ENCODE data around the gene CLEC1A. TPM values are rescaled to one million over a fixed set of nuclear protein-coding genes. Genes with fewer than 3 reads are reported as not detected.

Gene CLEC1A
- total and polyA plus RNA-seq, 5 donors from 2014 or later = not detected

DNA sequence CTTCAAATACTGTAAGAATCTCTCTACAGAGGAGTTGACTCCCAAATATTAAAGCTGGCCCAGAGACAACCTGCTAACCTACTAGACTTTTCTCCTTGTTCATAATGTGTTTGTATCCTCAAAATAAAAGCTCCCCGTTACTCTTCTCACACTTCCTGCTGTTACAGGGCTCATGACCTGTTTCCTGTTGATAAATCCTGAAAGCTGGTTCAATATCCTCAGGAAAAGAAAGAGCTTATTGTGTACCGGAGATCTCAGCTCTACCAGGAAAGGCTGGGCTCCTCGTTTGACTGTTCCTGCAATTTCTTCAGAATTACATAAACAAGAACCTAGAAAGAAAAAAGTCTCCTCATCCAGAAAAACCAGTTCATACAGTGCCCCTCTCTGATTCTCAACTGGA is 30.8 kb downstream of the CLEC1A start:
- Mint-ChIP-seq H3K27ac (no peak overlapping the region), H3K27me3 (peaks cover 40% of the 10 kb centered on the region), H3K9me3 (peaks cover 0 to 3% (median 0%) of the 10 kb centered on the region in 7 donors), H3K36me3 (no peaks in the 10 kb centered on the region), H3K4me3 (no peak overlapping the region), H3K4me1 (peaks cover 0 to 4% (median 0%) of the 10 kb centered on the region in 4 donors)
- Histone ChIP-seq H3K27ac (ENCODE audit: insufficient read depth, low read length, poor library complexity, severe bottlenecking) (no peak overlapping the region), H3K9me3 (ENCODE audit: control insufficient read depth in 2 of 2, low read length in 2 of 2) (no peaks in the 10 kb centered on the region), H3K36me3 (ENCODE audit: control insufficient read depth, insufficient read depth, low read length) (no peaks in the 10 kb centered on the region), H3K4me1 (ENCODE audit: control insufficient read depth, insufficient read depth, low read length, poor library complexity, severe bottlenecking) (no peaks in the 10 kb centered on the region), H3K27me3 (ENCODE audit: control insufficient read depth, insufficient read depth, low read length) (peaks cover 8% of the 10 kb centered on the region), H3K4me3 (ENCODE audit: low read depth, low read length) (no peak overlapping the region)
- DNase-seq (no peak), ATAC-seq (ENCODE audit: low read depth in 2 of 2) (no peak)

DNA sequence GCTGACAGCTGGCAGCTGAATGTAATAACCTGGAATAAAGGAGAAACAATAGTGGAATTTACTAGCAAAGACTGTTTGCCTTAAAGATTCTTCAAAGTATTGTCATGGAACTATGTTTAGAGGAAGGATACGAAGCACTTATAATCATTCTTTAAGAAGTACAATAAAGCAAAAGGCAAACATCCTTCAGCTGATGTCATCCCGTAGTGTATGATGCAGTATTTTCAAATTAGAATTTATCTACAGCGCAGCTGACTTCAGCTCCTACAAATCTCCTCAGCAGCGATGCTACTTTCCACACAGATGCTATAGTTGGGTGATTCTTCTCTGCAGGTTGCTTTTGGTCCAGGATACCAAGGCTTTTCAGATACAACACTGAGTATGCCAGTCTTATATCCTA is 31.5 kb downstream of the CLEC1A start:
- Mint-ChIP-seq H3K36me3 (no peaks in the 10 kb centered on the region), H3K27me3 (peaks cover 43% of the 10 kb centered on the region), H3K27ac (no peak overlapping the region), H3K4me1 (peaks cover 0 to 4% (median 0%) of the 10 kb centered on the region in 4 donors), H3K4me3 (no peak overlapping the region), H3K9me3 (peaks cover 0 to 3% (median 0%) of the 10 kb centered on the region in 7 donors)
- H3K9me3 ChIP-seq (ENCODE audit: control insufficient read depth in 2 of 2, low read length in 2 of 2) = no peaks in the 10 kb centered on the region
- ATAC-seq (ENCODE audit: low read depth in 2 of 2) (no peak), DNase-seq (no peak)
- H3K36me3 ChIP-seq (ENCODE audit: control insufficient read depth, insufficient read depth, low read length) = no peaks in the 10 kb centered on the region
- H3K27me3 ChIP-seq (ENCODE audit: control insufficient read depth, insufficient read depth, low read length) = peaks cover 8% of the 10 kb centered on the region
- no peak overlapping the region for H3K4me3 ChIP-seq (ENCODE audit: low read depth, low read length)
- H3K27ac ChIP-seq (ENCODE audit: insufficient read depth, low read length, poor library complexity, severe bottlenecking) = no peak overlapping the region
- H3K4me1 ChIP-seq (ENCODE audit: control insufficient read depth, insufficient read depth, low read length, poor library complexity, severe bottlenecking) = no peaks in the 10 kb centered on the region

GRCh38 chr12:10065241-10065640 is 33.5 kb downstream of the CLEC1A start:
- ATAC-seq (ENCODE audit: low read depth in 2 of 2) (no peak), DNase-seq (no peak)
- no peak overlapping the region for H3K4me3 ChIP-seq (ENCODE audit: low read depth, low read length)
- no peaks in the 10 kb centered on the region for H3K9me3 ChIP-seq (ENCODE audit: control insufficient read depth in 2 of 2, low read length in 2 of 2)
- no peaks in the 10 kb centered on the region for H3K4me1 ChIP-seq (ENCODE audit: control insufficient read depth, insufficient read depth, low read length, poor library complexity, severe bottlenecking)
- Mint-ChIP-seq H3K27ac (no peak overlapping the region), H3K9me3 (peaks cover 0 to 4% (median 0%) of the 10 kb centered on the region in 7 donors), H3K4me1 (peaks cover 0 to 4% (median 0%) of the 10 kb centered on the region in 4 donors), H3K27me3 (peaks cover 50% of the 10 kb centered on the region), H3K36me3 (no peaks in the 10 kb centered on the region), H3K4me3 (no peak overlapping the region)
- H3K36me3 ChIP-seq (ENCODE audit: control insufficient read depth, insufficient read depth, low read length) = no peaks in the 10 kb centered on the region
- H3K27ac ChIP-seq (ENCODE audit: insufficient read depth, low read length, poor library complexity, severe bottlenecking) = no peak overlapping the region
- H3K27me3 ChIP-seq (ENCODE audit: control insufficient read depth, insufficient read depth, low read length) = peaks cover 12% of the 10 kb centered on the region

- ATAC-seq (ENCODE audit: low read depth in 2 of 2) (no peak), DNase-seq (no peak)
- H3K27me3 ChIP-seq (ENCODE audit: control insufficient read depth, insufficient read depth, low read length) = peaks cover 13% of the 10 kb centered on the region
- no peak overlapping the region for H3K27ac Mint-ChIP-seq
- H3K4me1 ChIP-seq (ENCODE audit: control insufficient read depth, insufficient read depth, low read length, poor library complexity, severe bottlenecking) = no peaks in the 10 kb centered on the region
- H3K36me3 ChIP-seq (ENCODE audit: control insufficient read depth, insufficient read depth, low read length) = no peaks in the 10 kb centered on the region
- H3K4me3 Mint-ChIP-seq = no peak overlapping the region
- H3K27ac ChIP-seq (ENCODE audit: insufficient read depth, low read length, poor library complexity, severe bottlenecking) = no peak overlapping the region
- no peaks in the 10 kb centered on the region for H3K4me1 Mint-ChIP-seq
- H3K36me3 Mint-ChIP-seq = no peaks in the 10 kb centered on the region
- no peak overlapping the region for H3K4me3 ChIP-seq (ENCODE audit: low read depth, low read length)
- H3K9me3 Mint-ChIP-seq = peaks cover 0 to 1% (median 0%) of the 10 kb centered on the region in 7 donors
- no peaks in the 10 kb centered on the region for H3K9me3 ChIP-seq (ENCODE audit: control insufficient read depth in 2 of 2, low read length in 2 of 2)
- peaks cover 43% of the 10 kb centered on the region for H3K27me3 Mint-ChIP-seq
Measured at GRCh38 chr12:10058387-10058786, 40.4 kb downstream of the CLEC1A start.

- ATAC-seq (ENCODE audit: low read depth in 2 of 2) = no peak
- Histone ChIP-seq H3K36me3 (ENCODE audit: control insufficient read depth, insufficient read depth, low read length) (no peaks in the 10 kb centered on the region), H3K27ac (ENCODE audit: insufficient read depth, low read length, poor library complexity, severe bottlenecking) (no peak overlapping the region), H3K4me3 (ENCODE audit: low read depth, low read length) (no peak overlapping the region), H3K9me3 (ENCODE audit: control insufficient read depth in 2 of 2, low read length in 2 of 2) (no peaks in the 10 kb centered on the region), H3K4me1 (ENCODE audit: control insufficient read depth, insufficient read depth, low read length, poor library complexity, severe bottlenecking) (no peaks in the 10 kb centered on the region), H3K27me3 (ENCODE audit: control insufficient read depth, insufficient read depth, low read length) (peaks cover 13% of the 10 kb centered on the region)
- no peaks in the 10 kb centered on the region for H3K36me3 Mint-ChIP-seq
- H3K4me1 Mint-ChIP-seq = no peaks in the 10 kb centered on the region
- H3K9me3 Mint-ChIP-seq = no peaks in the 10 kb centered on the region
- H3K4me3 Mint-ChIP-seq = no peak overlapping the region
- H3K27ac Mint-ChIP-seq = no peak overlapping the region
- H3K27me3 Mint-ChIP-seq = peaks cover 37% of the 10 kb centered on the region
- DNase-seq = no peak
Measured at GRCh38 chr12:10052193-10052913, 46.4 kb downstream of the CLEC1A start.

DNA sequence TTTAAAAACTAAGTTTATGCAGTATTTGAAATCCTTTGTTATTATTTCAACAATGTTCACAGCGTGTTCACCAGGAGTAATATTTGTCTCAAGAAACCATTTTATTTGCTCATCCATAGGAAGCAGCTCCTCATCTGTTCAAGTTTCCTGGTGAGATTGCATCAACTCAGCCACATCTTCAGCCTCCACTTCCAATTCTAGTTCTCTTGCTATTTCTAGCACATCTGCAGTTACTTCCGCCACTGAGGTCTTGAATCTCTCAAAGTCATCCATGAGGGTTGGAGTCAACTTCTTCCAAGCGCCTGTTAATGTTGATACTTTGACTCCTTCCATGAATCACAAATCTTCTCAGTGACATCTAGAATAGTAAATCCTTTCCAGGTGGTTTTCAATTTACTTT is 50.3 kb downstream of the CLEC1A start:
- no peaks in the 10 kb centered on the region for H3K36me3 Mint-ChIP-seq

GRCh38 chr12:10042167-10042566 is 56.6 kb downstream of the CLEC1A start:
- no peaks in the 10 kb centered on the region for H3K9me3 ChIP-seq (ENCODE audit: control insufficient read depth in 2 of 2, low read length in 2 of 2)
- H3K4me1 Mint-ChIP-seq = no peaks in the 10 kb centered on the region
- no peaks in the 10 kb centered on the region for H3K36me3 ChIP-seq (ENCODE audit: control insufficient read depth, insufficient read depth, low read length)
- peaks cover 4% of the 10 kb centered on the region for H3K27me3 ChIP-seq (ENCODE audit: control insufficient read depth, insufficient read depth, low read length)
- H3K4me3 Mint-ChIP-seq = no peak overlapping the region
- peaks cover 44% of the 10 kb centered on the region for H3K27me3 Mint-ChIP-seq
- no peak for DNase-seq
- H3K4me1 ChIP-seq (ENCODE audit: control insufficient read depth, insufficient read depth, low read length, poor library complexity, severe bottlenecking) = no peaks in the 10 kb centered on the region
- no peak overlapping the region for H3K4me3 ChIP-seq (ENCODE audit: low read depth, low read length)
- H3K27ac ChIP-seq (ENCODE audit: insufficient read depth, low read length, poor library complexity, severe bottlenecking) = no peak overlapping the region
- no peaks in the 10 kb centered on the region for H3K36me3 Mint-ChIP-seq
- no peak for ATAC-seq (ENCODE audit: low read depth in 2 of 2)
- H3K27ac Mint-ChIP-seq = no peak overlapping the region
- H3K9me3 Mint-ChIP-seq = peaks cover 0 to 2% (median 0%) of the 10 kb centered on the region in 7 donors

More for the DNA sequence above, 50.3 kb downstream of the CLEC1A start:
- DNase-seq (no peak), ATAC-seq (ENCODE audit: low read depth in 2 of 2) (no peak)
- H3K4me3 Mint-ChIP-seq = no peak overlapping the region
- peaks cover 7% of the 10 kb centered on the region for H3K27me3 ChIP-seq (ENCODE audit: control insufficient read depth, insufficient read depth, low read length)
- H3K27ac ChIP-seq (ENCODE audit: insufficient read depth, low read length, poor library complexity, severe bottlenecking) = no peak overlapping the region
- no peak overlapping the region for H3K4me3 ChIP-seq (ENCODE audit: low read depth, low read length)
- no peaks in the 10 kb centered on the region for H3K4me1 ChIP-seq (ENCODE audit: control insufficient read depth, insufficient read depth, low read length, poor library complexity, severe bottlenecking)
- H3K36me3 ChIP-seq (ENCODE audit: control insufficient read depth, insufficient read depth, low read length) = no peaks in the 10 kb centered on the region
- H3K9me3 ChIP-seq (ENCODE audit: control insufficient read depth in 2 of 2, low read length in 2 of 2) = no peaks in the 10 kb centered on the region
- no peaks in the 10 kb centered on the region for H3K9me3 Mint-ChIP-seq
- H3K27ac Mint-ChIP-seq = no peak overlapping the region
- H3K4me1 Mint-ChIP-seq = no peaks in the 10 kb centered on the region
- peaks cover 35% of the 10 kb centered on the region for H3K27me3 Mint-ChIP-seq
